OCI-LY1 (cell line): ENCODE results near the gene PXYLP1.

Experiments
- H2AFZ ChIP-seq: fragments of 200-600 bp; sonication (generic), shearing (Covaris generic); 2 replicates; pipeline ENCODE4 v1.6.0; 2014; ENCODE audit warnings: antibody characterized with exemption, mild to moderate bottlenecking, low read length
- H3F3A ChIP-seq: fragments of 200-600 bp; sonication (generic), shearing (Covaris generic); 2 replicates; pipeline ENCODE4 v1.6.0; 2014; ENCODE audit warnings: mild to moderate bottlenecking, antibody characterized with exemption, low read length, moderate library complexity; ENCODE audit not compliant: insufficient read depth
- H3K27ac ChIP-seq: fragments of 200-600 bp; sonication (generic); 2 replicates; pipeline ENCODE4 v1.5.1; 2014; ENCODE audit warnings: low read length, mixed run types, mild to moderate bottlenecking, low read depth; ENCODE audit not compliant: poor library complexity, severe bottlenecking
- H3K27me3 ChIP-seq: fragments of 200-600 bp; sonication (generic); 2 replicates; pipeline ENCODE4 v1.6.0; 2014; ENCODE audit warnings: antibody characterized with exemption, mild to moderate bottlenecking, low read length, moderate library complexity; ENCODE audit not compliant: insufficient read depth
- H3K36me3 ChIP-seq: fragments of 200-600 bp; sonication (generic); 2 replicates; pipeline ENCODE4 v1.6.1; 2014; ENCODE audit warnings: mild to moderate bottlenecking, antibody characterized with exemption, low read length, moderate library complexity, mixed read lengths; ENCODE audit not compliant: insufficient read depth
- H3K4me1 ChIP-seq: fragments of 200-600 bp; sonication (generic); 2 replicates; pipeline ENCODE4 v1.5.1; 2014; ENCODE audit warnings: mild to moderate bottlenecking, low read length, moderate library complexity; ENCODE audit not compliant: insufficient read depth, severe bottlenecking
- H3K4me2 ChIP-seq: fragments of 200-600 bp; sonication (generic), shearing (Covaris generic); 2 replicates; pipeline ENCODE4 v1.6.1; 2014; ENCODE audit warnings: low read length
- H3K4me3 ChIP-seq: fragments of 200-600 bp; sonication (generic); 2 replicates; pipeline ENCODE4 v1.5.1; 2014; ENCODE audit warnings: low read length, low read depth, mild to moderate bottlenecking, mixed read lengths; ENCODE audit not compliant: poor library complexity, severe bottlenecking
- H3K79me2 ChIP-seq: fragments of 200-600 bp; shearing (Covaris generic); 2 replicates; pipeline ENCODE4 v1.6.1; 2016; ENCODE audit warnings: mixed run types, low read length, mixed read lengths; ENCODE audit not compliant: insufficient read depth
- H3K9ac ChIP-seq: fragments of 200-600 bp; sonication (generic), shearing (Covaris generic); 2 replicates; pipeline ENCODE4 v1.6.1; 2014; ENCODE audit warnings: mild to moderate bottlenecking, low read length, mixed read lengths
- H3K9me2 ChIP-seq: fragments of 200-600 bp; sonication (generic), shearing (Covaris generic); 2 replicates; pipeline ENCODE4 v1.6.1; 2014; ENCODE audit warnings: low read depth, mild to moderate bottlenecking, low read length, mixed read lengths
- H3K9me3 ChIP-seq: fragments of 200-600 bp; shearing (Covaris generic); 2 replicates; pipeline ENCODE4 v1.6.1; 2014; ENCODE audit warnings: low read length, mixed read lengths
- H4K20me1 ChIP-seq: fragments of 200-600 bp; sonication (generic), shearing (Covaris generic); 2 replicates; pipeline ENCODE4 v1.6.0; 2016; ENCODE audit warnings: mild to moderate bottlenecking, low read length; ENCODE audit not compliant: insufficient read depth
- EZH2 ChIP-seq: fragments of 200-600 bp; sonication (generic), shearing (Covaris generic); IDR thresholded peaks from 2 replicates; pipeline ENCODE4 v1.8.0; 2017; ENCODE audit warnings: borderline replicate concordance, mixed run types, mild to moderate bottlenecking, antibody characterized with exemption, low read length, moderate library complexity, mixed read lengths
- TF ChIP-seq, protein P1 (sequence below): fragments of 200-600 bp; sonication (generic), shearing (Covaris generic); IDR thresholded peaks from 2 replicates; pipeline ENCODE4 v1.5.1; 2017; ENCODE audit warnings: mild to moderate bottlenecking, antibody characterized with exemption, low read length, moderate library complexity, mixed read lengths

PXYLP1 gene

DNA sequence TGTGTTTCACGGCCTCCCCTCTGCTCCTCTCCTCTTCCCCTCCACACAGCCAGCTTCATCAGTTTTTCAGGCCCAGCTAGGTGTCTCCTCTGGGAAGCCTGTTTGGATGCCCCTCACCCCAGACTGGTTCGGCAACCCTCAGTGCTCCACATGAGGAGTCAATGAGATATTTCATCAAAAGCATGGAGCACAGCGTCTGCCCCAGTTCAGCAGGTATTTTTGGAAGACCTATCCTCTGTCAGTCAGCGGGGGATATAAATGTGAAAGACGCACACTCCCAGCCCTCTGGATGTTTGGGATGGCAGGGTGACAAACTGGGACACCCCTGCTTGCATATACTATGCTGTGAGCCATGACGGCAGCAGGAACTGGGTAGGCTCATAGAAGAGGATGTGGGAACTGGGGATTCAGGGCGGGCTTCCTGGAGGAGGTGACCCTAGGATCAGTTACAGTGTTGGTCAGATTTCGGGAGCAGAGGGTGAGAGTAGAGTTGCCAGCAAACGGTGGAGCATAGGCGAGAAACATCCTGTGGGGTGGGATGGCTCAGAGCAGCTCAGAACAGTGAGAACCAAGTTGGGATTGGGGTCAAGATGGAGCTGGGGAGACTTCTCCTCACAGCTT, 42.9 kb downstream of the PXYLP1 start:
- H3K4me2 ChIP-seq = no peak overlapping the region
- no peaks in the 10 kb centered on the region for H3K4me1 ChIP-seq
- H3K9ac ChIP-seq = no peak overlapping the region

GRCh38 chr3:141275032-141275422, 43.4 kb downstream of the PXYLP1 start:
- Histone ChIP-seq H3K36me3 (no peaks in the 10 kb centered on the region), H3K9me3 (no peaks in the 10 kb centered on the region), H3F3A (no peaks in the 10 kb centered on the region), H3K9me2 (no peaks in the 10 kb centered on the region), H3K4me2 (no peak overlapping the region), H3K4me3 (no peak overlapping the region), H3K27me3 (0 out of 2 replicates have a peak, but pooled peaks cover 3% of the 10 kb centered on the region), H3K9ac (no peak overlapping the region), H3K27ac (no peak overlapping the region), H3K79me2 (no peaks in the 10 kb centered on the region), H4K20me1 (no peaks in the 10 kb centered on the region), H2AFZ (no peak overlapping the region), H3K4me1 (no peaks in the 10 kb centered on the region)
- TF ChIP-seq, protein P1, sequence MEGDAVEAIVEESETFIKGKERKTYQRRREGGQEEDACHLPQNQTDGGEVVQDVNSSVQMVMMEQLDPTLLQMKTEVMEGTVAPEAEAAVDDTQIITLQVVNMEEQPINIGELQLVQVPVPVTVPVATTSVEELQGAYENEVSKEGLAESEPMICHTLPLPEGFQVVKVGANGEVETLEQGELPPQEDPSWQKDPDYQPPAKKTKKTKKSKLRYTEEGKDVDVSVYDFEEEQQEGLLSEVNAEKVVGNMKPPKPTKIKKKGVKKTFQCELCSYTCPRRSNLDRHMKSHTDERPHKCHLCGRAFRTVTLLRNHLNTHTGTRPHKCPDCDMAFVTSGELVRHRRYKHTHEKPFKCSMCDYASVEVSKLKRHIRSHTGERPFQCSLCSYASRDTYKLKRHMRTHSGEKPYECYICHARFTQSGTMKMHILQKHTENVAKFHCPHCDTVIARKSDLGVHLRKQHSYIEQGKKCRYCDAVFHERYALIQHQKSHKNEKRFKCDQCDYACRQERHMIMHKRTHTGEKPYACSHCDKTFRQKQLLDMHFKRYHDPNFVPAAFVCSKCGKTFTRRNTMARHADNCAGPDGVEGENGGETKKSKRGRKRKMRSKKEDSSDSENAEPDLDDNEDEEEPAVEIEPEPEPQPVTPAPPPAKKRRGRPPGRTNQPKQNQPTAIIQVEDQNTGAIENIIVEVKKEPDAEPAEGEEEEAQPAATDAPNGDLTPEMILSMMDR = no peak
- TF ChIP-seq EZH2 = no peak

More for the DNA sequence above, 42.9 kb downstream of the PXYLP1 start:
- H3K9me2 ChIP-seq = no peaks in the 10 kb centered on the region
- no peaks in the 10 kb centered on the region for H3K36me3 ChIP-seq
- H3K4me3 ChIP-seq = no peak overlapping the region
- H4K20me1 ChIP-seq = no peaks in the 10 kb centered on the region
- no peaks in the 10 kb centered on the region for H3K27me3 ChIP-seq
- no peak for TF ChIP-seq EZH2
- TF ChIP-seq, protein P1 = no peak
- no peak overlapping the region for H3K27ac ChIP-seq
- no peak overlapping the region for H2AFZ ChIP-seq
- no peaks in the 10 kb centered on the region for H3K79me2 ChIP-seq
- H3K9me3 ChIP-seq = no peaks in the 10 kb centered on the region
- no peaks in the 10 kb centered on the region for H3F3A ChIP-seq

DNA sequence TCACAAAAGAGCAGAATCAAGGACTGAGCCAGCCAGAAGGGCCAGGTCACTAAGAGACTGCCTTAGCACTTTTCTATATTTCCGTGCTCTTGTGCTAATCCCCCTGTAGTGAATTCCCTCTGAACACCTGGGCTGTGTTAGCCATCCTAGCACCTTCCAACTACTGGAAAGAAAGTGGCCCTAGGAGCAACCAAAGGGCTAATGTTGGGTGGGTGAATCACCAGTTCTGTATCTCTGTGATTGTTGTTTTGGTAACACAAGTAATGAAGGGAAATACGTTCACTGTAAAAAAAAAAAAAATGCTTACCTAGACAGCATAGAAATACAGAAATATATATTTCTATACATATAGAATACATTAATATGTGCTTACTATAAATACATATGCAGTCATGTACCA, 43.9 kb downstream of the PXYLP1 start:
- Histone ChIP-seq H3K4me3 (no peak overlapping the region), H3K9me2 (no peaks in the 10 kb centered on the region), H2AFZ (no peak overlapping the region), H3K27me3 (0 out of 2 replicates have a peak, but pooled peaks cover 5% of the 10 kb centered on the region), H4K20me1 (no peaks in the 10 kb centered on the region), H3K9ac (no peak overlapping the region), H3F3A (no peaks in the 10 kb centered on the region), H3K79me2 (no peaks in the 10 kb centered on the region), H3K9me3 (no peaks in the 10 kb centered on the region), H3K4me1 (no peaks in the 10 kb centered on the region), H3K27ac (no peak overlapping the region), H3K36me3 (no peaks in the 10 kb centered on the region), H3K4me2 (no peak overlapping the region)
- TF ChIP-seq, protein P1 = no peak
- TF ChIP-seq EZH2 = no peak
